ENCODE results near the gene ZNF502. TPM values are rescaled to one million over a fixed set of nuclear protein-coding genes. Genes with fewer than 3 reads are reported as not detected.

ZNF502 gene
- polyA plus RNA-seq, 4 donors, result 1.3 to 10.7 (median 1.8) TPM

GRCh38 chr3:44682182-44682896, 30.1 kb upstream of the ZNF502 start:
- no peak for DNase-seq
- no peaks in the 10 kb centered on the region for H3K4me1 ChIP-seq (ENCODE audit: control insufficient read depth in 3 of 3, insufficient read depth in 2 of 3, low read depth in 1 of 3, low read length in 2 of 3)
- no peak for FAIRE-seq
- no peaks in the 10 kb centered on the region for H3K36me3 ChIP-seq (ENCODE audit: control insufficient read depth in 3 of 3, insufficient read depth in 2 of 3, low read depth in 1 of 3, low read length in 3 of 3)
- no peak overlapping the region for H3K4me3 ChIP-seq (ENCODE audit: low read depth in 1 of 3, low read length in 3 of 3)
- WGBS, 3 donors, result 87 to 91% (median 88%) methylated on average over 2 of the region's 2 CpGs
- H3K27ac ChIP-seq (ENCODE audit: low read depth in 1 of 3, low read length in 2 of 3), result no peak overlapping the region
- peaks cover 0 to 39% of the 10 kb centered on the region in 2 donors for H3K9me3 ChIP-seq (ENCODE audit: control insufficient read depth in 2 of 2, insufficient read depth in 1 of 2, low read depth in 1 of 2, low read length in 1 of 2)
- H3K27me3 ChIP-seq (ENCODE audit: control insufficient read depth in 3 of 3, insufficient read depth in 3 of 3, low read length in 3 of 3), result no peaks in the 10 kb centered on the region

GRCh38 chr3:44685128-44685800, 27.2 kb upstream of the ZNF502 start:
- 2 to 8% (median 2%) methylated on average over 46 to 48 of the region's 48 CpGs for WGBS, 3 donors
- H3K4me1 ChIP-seq (ENCODE audit: control insufficient read depth in 3 of 3, insufficient read depth in 2 of 3, low read depth in 1 of 3, low read length in 2 of 3), result no peaks in the 10 kb centered on the region
- peak overlapping the region; percentile 57 to 72 (median 62) for H3K4me3 ChIP-seq (ENCODE audit: low read depth in 1 of 3, low read length in 3 of 3)
- no peaks in the 10 kb centered on the region for H3K36me3 ChIP-seq (ENCODE audit: control insufficient read depth in 3 of 3, insufficient read depth in 2 of 3, low read depth in 1 of 3, low read length in 3 of 3)
- H3K27ac ChIP-seq (ENCODE audit: low read depth in 1 of 3, low read length in 2 of 3), result no peak overlapping the region
- FAIRE-seq (no peak), DNase-seq (peak; percentile 54 to 92)
- peaks cover 0 to 33% of the 10 kb centered on the region in 2 donors for H3K9me3 ChIP-seq (ENCODE audit: control insufficient read depth in 2 of 2, insufficient read depth in 1 of 2, low read depth in 1 of 2, low read length in 1 of 2)
- peaks cover 0 to 6% (median 0%) of the 10 kb centered on the region in 3 donors for H3K27me3 ChIP-seq (ENCODE audit: control insufficient read depth in 3 of 3, insufficient read depth in 3 of 3, low read length in 3 of 3)

GRCh38 chr3:44687898-44688297, 24.6 kb upstream of the ZNF502 start:
- Histone ChIP-seq H3K4me1 (ENCODE audit: control insufficient read depth in 3 of 3, insufficient read depth in 2 of 3, low read depth in 1 of 3, low read length in 2 of 3) (no peaks in the 10 kb centered on the region), H3K9me3 (ENCODE audit: control insufficient read depth in 2 of 2, insufficient read depth in 1 of 2, low read depth in 1 of 2, low read length in 1 of 2) (peaks cover 0 to 20% of the 10 kb centered on the region in 2 donors), H3K27ac (ENCODE audit: low read depth in 1 of 3, low read length in 2 of 3) (no peak overlapping the region), H3K36me3 (ENCODE audit: control insufficient read depth in 3 of 3, insufficient read depth in 2 of 3, low read depth in 1 of 3, low read length in 3 of 3) (no peaks in the 10 kb centered on the region), H3K4me3 (ENCODE audit: low read depth in 1 of 3, low read length in 3 of 3) (no peak overlapping the region), H3K27me3 (ENCODE audit: control insufficient read depth in 3 of 3, insufficient read depth in 3 of 3, low read length in 3 of 3) (peaks cover 0 to 6% (median 0%) of the 10 kb centered on the region in 3 donors)
- no peak for DNase-seq
- no peak for FAIRE-seq
- WGBS, 3 donors, result 12 to 46% (median 21%) methylated on average over 1 of the region's 1 CpG

GRCh38 chr3:44721231-44722102, 9.0 kb downstream of the ZNF502 start:
- peaks cover 7 to 79% of the 10 kb centered on the region in 2 donors for H3K9me3 ChIP-seq (ENCODE audit: control insufficient read depth in 2 of 2, insufficient read depth in 1 of 2, low read depth in 1 of 2, low read length in 1 of 2)
- no peaks in the 10 kb centered on the region for H3K27me3 ChIP-seq (ENCODE audit: control insufficient read depth in 3 of 3, insufficient read depth in 3 of 3, low read length in 3 of 3)
- H3K36me3 ChIP-seq (ENCODE audit: control insufficient read depth in 3 of 3, insufficient read depth in 2 of 3, low read depth in 1 of 3, low read length in 3 of 3), result peaks cover 2 to 15% (median 9%) of the 10 kb centered on the region in 3 donors
- no peaks in the 10 kb centered on the region for H3K4me1 ChIP-seq (ENCODE audit: control insufficient read depth in 3 of 3, insufficient read depth in 2 of 3, low read depth in 1 of 3, low read length in 2 of 3)
- no peak overlapping the region for H3K27ac ChIP-seq (ENCODE audit: low read depth in 1 of 3, low read length in 2 of 3)
- DNase-seq (peak in 1 of 2 donors; percentile 18), FAIRE-seq (no peak)
- H3K4me3 ChIP-seq (ENCODE audit: low read depth in 1 of 3, low read length in 3 of 3), result no peak overlapping the region
- WGBS, 3 donors, result 96 to 97% (median 97%) methylated on average over 10 of the region's 10 CpGs

GRCh38 chr3:44722103-44722401, 9.6 kb downstream of the ZNF502 start:
- Histone ChIP-seq H3K4me3 (ENCODE audit: low read depth in 1 of 3, low read length in 3 of 3) (no peak overlapping the region), H3K27me3 (ENCODE audit: control insufficient read depth in 3 of 3, insufficient read depth in 3 of 3, low read length in 3 of 3) (no peaks in the 10 kb centered on the region), H3K9me3 (ENCODE audit: control insufficient read depth in 2 of 2, insufficient read depth in 1 of 2, low read depth in 1 of 2, low read length in 1 of 2) (peaks cover 7 to 84% of the 10 kb centered on the region in 2 donors), H3K27ac (ENCODE audit: low read depth in 1 of 3, low read length in 2 of 3) (no peak overlapping the region), H3K36me3 (ENCODE audit: control insufficient read depth in 3 of 3, insufficient read depth in 2 of 3, low read depth in 1 of 3, low read length in 3 of 3) (peaks cover 2 to 15% (median 9%) of the 10 kb centered on the region in 3 donors), H3K4me1 (ENCODE audit: control insufficient read depth in 3 of 3, insufficient read depth in 2 of 3, low read depth in 1 of 3, low read length in 2 of 3) (no peaks in the 10 kb centered on the region)
- FAIRE-seq (no peak), DNase-seq (no peak)
- WGBS, 3 donors, result 94 to 100% (median 95%) methylated on average over 1 of the region's 1 CpG

- peaks cover 3 to 4% (median 3%) of the 10 kb centered on the region in 3 donors for H3K36me3 ChIP-seq (ENCODE audit: control insufficient read depth in 3 of 3, insufficient read depth in 2 of 3, low read depth in 1 of 3, low read length in 3 of 3)
- no peak for FAIRE-seq
- peak; percentile 95 to 99 for DNase-seq
- peak within 1 kb of the TSS in 2 of 3 donors; percentile 55 to 86 for H3K27ac ChIP-seq (ENCODE audit: low read depth in 1 of 3, low read length in 2 of 3)
- 0 to 2% (median 1%) methylated on average over 42 to 46 of the region's 46 CpGs for WGBS, 3 donors
- H3K4me3 ChIP-seq (ENCODE audit: low read depth in 1 of 3, low read length in 3 of 3), result peak within 1 kb of the TSS; percentile 54 to 74 (median 58)
- peaks cover 2 to 66% of the 10 kb centered on the region in 2 donors for H3K9me3 ChIP-seq (ENCODE audit: control insufficient read depth in 2 of 2, insufficient read depth in 1 of 2, low read depth in 1 of 2, low read length in 1 of 2)
- peaks cover 0 to 5% (median 0%) of the 10 kb centered on the region in 3 donors for H3K4me1 ChIP-seq (ENCODE audit: control insufficient read depth in 3 of 3, insufficient read depth in 2 of 3, low read depth in 1 of 3, low read length in 2 of 3)
- H3K27me3 ChIP-seq (ENCODE audit: control insufficient read depth in 3 of 3, insufficient read depth in 3 of 3, low read length in 3 of 3), result peaks cover 0 to 2% (median 0%) of the 10 kb centered on the region in 3 donors
Measured at GRCh38 chr3:44729384-44729910, 17.0 kb downstream of the ZNF502 start, which contains the start of gene ZNF501. Gene ZNF501, plus strand, starts transcription at chr3:44729635. Its CDS starts 4,787 bp downstream, at chr3:44734422.

- Histone ChIP-seq H3K27ac (ENCODE audit: low read depth in 1 of 3, low read length in 2 of 3) (no peak overlapping the region), H3K4me3 (ENCODE audit: low read depth in 1 of 3, low read length in 3 of 3) (no peak overlapping the region), H3K27me3 (ENCODE audit: control insufficient read depth in 3 of 3, insufficient read depth in 3 of 3, low read length in 3 of 3) (peaks cover 0 to 2% (median 0%) of the 10 kb centered on the region in 3 donors), H3K9me3 (ENCODE audit: control insufficient read depth in 2 of 2, insufficient read depth in 1 of 2, low read depth in 1 of 2, low read length in 1 of 2) (peaks cover 3 to 46% of the 10 kb centered on the region in 2 donors), H3K36me3 (ENCODE audit: control insufficient read depth in 3 of 3, insufficient read depth in 2 of 3, low read depth in 1 of 3, low read length in 3 of 3) (peaks cover 3 to 4% (median 3%) of the 10 kb centered on the region in 3 donors), H3K4me1 (ENCODE audit: control insufficient read depth in 3 of 3, insufficient read depth in 2 of 3, low read depth in 1 of 3, low read length in 2 of 3) (peaks cover 0 to 5% (median 0%) of the 10 kb centered on the region in 3 donors)
- WGBS, 3 donors, result 90 to 94% (median 91%) methylated on average over 3 of the region's 3 CpGs
- FAIRE-seq (no peak), DNase-seq (no peak)
Measured at GRCh38 chr3:44734646-44735168, 22.2 kb downstream of the ZNF502 start.

GRCh38 chr3:44761101-44761423, 48.6 kb downstream of the ZNF502 start:
- Histone ChIP-seq H3K4me1 (ENCODE audit: control insufficient read depth in 3 of 3, insufficient read depth in 2 of 3, low read depth in 1 of 3, low read length in 2 of 3) (no peaks in the 10 kb centered on the region), H3K36me3 (ENCODE audit: control insufficient read depth in 3 of 3, insufficient read depth in 2 of 3, low read depth in 1 of 3, low read length in 3 of 3) (peaks cover 2 to 12% (median 2%) of the 10 kb centered on the region in 3 donors), H3K9me3 (ENCODE audit: control insufficient read depth in 2 of 2, insufficient read depth in 1 of 2, low read depth in 1 of 2, low read length in 1 of 2) (peaks cover 0 to 35% of the 10 kb centered on the region in 2 donors), H3K4me3 (ENCODE audit: low read depth in 1 of 3, low read length in 3 of 3) (peak overlapping the region; percentile 76 to 99 (median 92)), H3K27ac (ENCODE audit: low read depth in 1 of 3, low read length in 2 of 3) (peak overlapping the region; percentile 45 to 93 (median 83)), H3K27me3 (ENCODE audit: control insufficient read depth in 3 of 3, insufficient read depth in 3 of 3, low read length in 3 of 3) (no peaks in the 10 kb centered on the region)
- DNase-seq (no peak), FAIRE-seq (no peak)
- 1 to 3% (median 2%) methylated on average over 15 of the region's 15 CpGs for WGBS, 3 donors
